Measurements from ENCODE around the gene CP.
"Not testable (repeated sequence)": the region's sequence is repeated elsewhere in the genome, so short reads cannot be mapped to it uniquely, and the experiment has no call there.

The CP gene

DNA sequence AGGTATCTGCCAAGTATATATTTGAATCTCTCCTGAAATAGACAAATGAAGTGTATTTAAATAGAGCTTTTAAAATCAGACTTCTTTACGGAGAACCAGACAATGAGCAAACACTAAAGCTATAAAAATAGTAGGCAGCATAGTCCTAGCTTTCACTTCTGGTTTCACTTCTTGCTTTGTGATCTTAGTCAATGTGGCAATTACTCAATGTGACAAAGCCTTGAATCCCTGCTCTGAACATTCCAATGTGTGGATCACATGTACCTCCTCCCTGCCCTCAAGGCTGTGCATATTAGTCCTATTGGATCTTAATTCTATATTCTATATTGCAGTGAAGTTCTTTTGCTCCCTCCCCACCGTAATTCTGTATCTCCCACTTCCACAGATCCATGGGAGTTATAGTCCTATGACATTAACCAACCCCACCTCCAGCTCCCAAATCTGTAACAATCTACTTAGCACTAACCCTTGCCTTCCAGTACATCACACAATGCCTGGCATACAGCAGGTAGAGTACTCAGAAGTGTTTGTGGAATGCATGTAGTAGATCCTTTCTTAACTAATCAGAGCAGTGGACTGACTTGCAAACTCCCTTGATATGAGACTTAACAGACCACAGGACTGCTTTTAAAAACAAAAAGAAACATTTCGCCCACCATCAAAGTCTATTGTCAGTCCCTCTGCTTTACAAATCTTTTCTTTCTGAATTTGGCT, 24.3 kb upstream of the CP start:
- no peak overlapping the region for H3K4me2 ChIP-seq (ENCODE audit: insufficient read depth, low read length, poor library complexity, severe bottlenecking)
- H3K9me3 ChIP-seq (replicated peaks in 1 of 2; ENCODE audit: control insufficient read depth in 2 of 2, insufficient read depth in 1 of 2, low read depth in 1 of 2, low read length in 2 of 2) = no peaks in the 10 kb centered on the region
- no peak overlapping the region for H4K91ac ChIP-seq (ENCODE audit: low read depth, low read length, poor library complexity)
- no peak overlapping the region for H3K18ac ChIP-seq (ENCODE audit: low read length)
- no peak overlapping the region for H2BK120ac ChIP-seq (ENCODE audit: low read depth, low read length)
- no peak overlapping the region for H3K14ac ChIP-seq (ENCODE audit: low read length)
- H3K79me1 ChIP-seq (ENCODE audit: low read depth, low read length) = no peaks in the 10 kb centered on the region
- H2BK15ac ChIP-seq (ENCODE audit: low read length) = no peak overlapping the region
- no peak overlapping the region for H3K4ac ChIP-seq (ENCODE audit: low read length)
- no peak overlapping the region for H2AK5ac ChIP-seq (ENCODE audit: low read depth, low read length)
- H3K36me3 ChIP-seq (replicated peaks in 1 of 2; ENCODE audit: control insufficient read depth in 2 of 2, insufficient read depth in 2 of 2, low read length in 2 of 2) = no peaks in the 10 kb centered on the region
- no peak overlapping the region for H3K9ac ChIP-seq (ENCODE audit: low read depth, low read length, poor library complexity)
- no peak for DNase-seq (ENCODE audit: low spot score)
- no peak overlapping the region for H4K8ac ChIP-seq (ENCODE audit: low read depth, low read length)
- no peak overlapping the region for H3K23ac ChIP-seq (ENCODE audit: low read depth, low read length, poor library complexity)
- H3K27ac ChIP-seq (replicated peaks; ENCODE audit: low read length) = no peak overlapping the region
- no CpG with 5 or more reads among the region's 3 CpGs for WGBS, 2 donors (ENCODE audit: extremely low coverage in 2 of 2, insufficient read length in 2 of 2, insufficient replicate concordance in 1 of 2)
- H3K4me3 ChIP-seq (ENCODE audit: low read length in 2 of 2) = no peak overlapping the region
- H3K27me3 ChIP-seq (ENCODE audit: control insufficient read depth in 3 of 3, insufficient read depth in 3 of 3, low read depth in 1 of 3, low read length in 3 of 3) = no peaks in the 10 kb centered on the region
- H3K4me1 ChIP-seq (ENCODE audit: control insufficient read depth in 2 of 2, insufficient read depth in 1 of 2, low read depth in 1 of 2, low read length in 2 of 2) = peaks cover 2 to 8% of the 10 kb centered on the region in 2 donors
- H2BK12ac ChIP-seq (ENCODE audit: low read length) = no peak overlapping the region
- H2AFZ ChIP-seq (ENCODE audit: low read length) = no peak overlapping the region
- no peak overlapping the region for H2BK5ac ChIP-seq (ENCODE audit: low read length)

DNA sequence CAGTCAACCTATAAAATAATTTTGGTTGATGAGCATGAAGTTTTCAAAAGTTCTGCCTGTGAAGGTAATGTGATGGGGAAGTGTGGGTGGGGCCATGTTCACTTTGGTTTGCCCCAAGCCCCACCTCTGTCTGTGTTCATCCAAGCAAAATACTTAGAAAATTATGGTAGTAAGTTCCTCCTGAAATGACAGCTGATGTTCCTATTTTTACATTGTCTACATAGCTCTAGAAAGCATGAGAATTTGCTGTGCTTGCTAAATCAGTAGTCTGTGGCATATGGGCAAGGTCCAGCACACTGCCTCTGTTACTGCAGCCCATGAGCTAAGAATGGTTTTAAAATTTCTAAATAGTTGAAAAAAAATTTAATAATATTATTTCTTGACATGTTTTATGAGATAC, 21.9 kb upstream of the CP start:
- Histone ChIP-seq H2BK5ac (ENCODE audit: low read length) (no peak overlapping the region), H3K36me3 (replicated peaks in 1 of 2; ENCODE audit: control insufficient read depth in 2 of 2, insufficient read depth in 2 of 2, low read length in 2 of 2) (no peaks in the 10 kb centered on the region), H2AK5ac (ENCODE audit: low read depth, low read length) (no peak overlapping the region), H3K23ac (ENCODE audit: low read depth, low read length, poor library complexity) (no peak overlapping the region), H3K9ac (ENCODE audit: low read depth, low read length, poor library complexity) (no peak overlapping the region), H3K14ac (ENCODE audit: low read length) (no peak overlapping the region), H3K79me1 (ENCODE audit: low read depth, low read length) (no peaks in the 10 kb centered on the region), H3K18ac (ENCODE audit: low read length) (no peak overlapping the region), H2BK12ac (ENCODE audit: low read length) (no peak overlapping the region), H3K4me3 (ENCODE audit: low read length in 2 of 2) (no peak overlapping the region), H3K9me3 (replicated peaks in 1 of 2; ENCODE audit: control insufficient read depth in 2 of 2, insufficient read depth in 1 of 2, low read depth in 1 of 2, low read length in 2 of 2) (no peaks in the 10 kb centered on the region), H4K91ac (ENCODE audit: low read depth, low read length, poor library complexity) (no peak overlapping the region), H3K27ac (replicated peaks; ENCODE audit: low read length) (no peak overlapping the region), H3K4ac (ENCODE audit: low read length) (no peak overlapping the region), H3K27me3 (ENCODE audit: control insufficient read depth in 3 of 3, insufficient read depth in 3 of 3, low read depth in 1 of 3, low read length in 3 of 3) (no peaks in the 10 kb centered on the region), H3K4me1 (ENCODE audit: control insufficient read depth in 2 of 2, insufficient read depth in 1 of 2, low read depth in 1 of 2, low read length in 2 of 2) (peaks cover 2 to 8% of the 10 kb centered on the region in 2 donors), H2BK120ac (ENCODE audit: low read depth, low read length) (no peak overlapping the region), H2BK15ac (ENCODE audit: low read length) (no peak overlapping the region), H4K8ac (ENCODE audit: low read depth, low read length) (no peak overlapping the region), H2AFZ (ENCODE audit: low read length) (no peak overlapping the region), H3K4me2 (ENCODE audit: insufficient read depth, low read length, poor library complexity, severe bottlenecking) (no peak overlapping the region)
- DNase-seq (ENCODE audit: low spot score) = no peak

DNA sequence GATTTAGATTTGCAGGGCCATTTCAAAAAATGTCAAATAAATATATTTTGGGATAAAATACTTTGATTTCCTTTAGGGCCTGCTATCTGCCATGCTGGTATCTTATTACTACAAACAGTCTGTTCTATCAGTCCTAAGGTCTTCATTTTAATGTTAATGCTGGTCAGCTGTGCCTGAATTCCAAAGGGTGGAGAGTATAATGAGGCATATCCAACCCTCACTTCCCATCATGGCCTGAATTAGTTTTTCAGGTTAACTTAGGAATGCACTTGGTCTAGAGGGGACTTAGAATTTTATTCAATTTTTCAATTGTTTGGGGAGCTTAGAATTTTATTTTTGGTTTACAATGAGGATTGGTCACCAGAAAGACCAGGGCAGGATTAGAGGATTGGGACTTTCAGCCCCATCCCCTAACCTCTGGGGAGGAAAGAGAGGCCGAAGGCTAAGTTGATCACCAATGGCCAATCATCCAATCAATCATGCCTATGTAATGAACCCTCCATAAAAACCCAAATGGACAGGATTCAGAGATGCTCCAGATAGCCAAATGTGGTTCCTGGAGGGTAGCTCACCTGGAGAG, 17.8 kb upstream of the CP start:
- Histone ChIP-seq H4K91ac (ENCODE audit: low read depth, low read length, poor library complexity) (no peak overlapping the region), H3K27ac (replicated peaks; ENCODE audit: low read length) (no peak overlapping the region), H3K4me1 (ENCODE audit: control insufficient read depth in 2 of 2, insufficient read depth in 1 of 2, low read depth in 1 of 2, low read length in 2 of 2) (peaks cover 0 to 2% of the 10 kb centered on the region in 2 donors), H3K18ac (ENCODE audit: low read length) (no peak overlapping the region), H2AK5ac (ENCODE audit: low read depth, low read length) (no peak overlapping the region), H3K23ac (ENCODE audit: low read depth, low read length, poor library complexity) (no peak overlapping the region), H3K79me1 (ENCODE audit: low read depth, low read length) (no peaks in the 10 kb centered on the region), H2BK15ac (ENCODE audit: low read length) (no peak overlapping the region), H3K14ac (ENCODE audit: low read length) (no peak overlapping the region), H2BK12ac (ENCODE audit: low read length) (no peak overlapping the region), H2BK5ac (ENCODE audit: low read length) (no peak overlapping the region), H3K4ac (ENCODE audit: low read length) (no peak overlapping the region), H4K8ac (ENCODE audit: low read depth, low read length) (no peak overlapping the region), H3K27me3 (ENCODE audit: control insufficient read depth in 3 of 3, insufficient read depth in 3 of 3, low read depth in 1 of 3, low read length in 3 of 3) (no peaks in the 10 kb centered on the region), H3K4me3 (ENCODE audit: low read length in 2 of 2) (no peak overlapping the region), H3K9ac (ENCODE audit: low read depth, low read length, poor library complexity) (no peak overlapping the region), H2BK120ac (ENCODE audit: low read depth, low read length) (no peak overlapping the region), H3K9me3 (replicated peaks in 1 of 2; ENCODE audit: control insufficient read depth in 2 of 2, insufficient read depth in 1 of 2, low read depth in 1 of 2, low read length in 2 of 2) (no peaks in the 10 kb centered on the region), H3K4me2 (ENCODE audit: insufficient read depth, low read length, poor library complexity, severe bottlenecking) (no peak overlapping the region), H3K36me3 (replicated peaks in 1 of 2; ENCODE audit: control insufficient read depth in 2 of 2, insufficient read depth in 2 of 2, low read length in 2 of 2) (no peaks in the 10 kb centered on the region), H2AFZ (ENCODE audit: low read length) (no peak overlapping the region)
- no CpG with 5 or more reads among the region's 1 CpG for WGBS, 2 donors (ENCODE audit: extremely low coverage in 2 of 2, insufficient read length in 2 of 2, insufficient replicate concordance in 1 of 2)
- DNase-seq (ENCODE audit: low spot score) = no peak

DNA sequence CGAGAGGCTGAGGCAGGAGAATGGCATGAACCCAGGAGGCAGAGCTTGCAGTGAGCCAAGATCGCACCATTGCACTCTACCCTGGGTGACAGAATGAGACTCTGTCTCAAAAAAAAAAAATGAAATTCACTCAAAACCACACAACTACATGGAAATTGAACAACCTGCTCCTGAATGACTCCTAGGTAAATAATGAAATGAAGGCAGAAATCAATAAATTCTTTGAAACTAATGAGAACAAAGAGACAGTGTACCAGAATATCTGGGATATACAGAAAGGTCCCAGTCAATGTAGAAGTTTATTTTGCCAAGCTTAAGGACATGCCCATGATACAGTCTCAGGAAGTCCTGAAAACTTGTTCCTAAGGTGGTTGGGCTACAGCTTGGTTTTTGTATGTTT, 16.6 kb upstream of the CP start:
- H2BK120ac ChIP-seq (ENCODE audit: low read depth, low read length); H3K9ac ChIP-seq (ENCODE audit: low read depth, low read length, poor library complexity); H3K4me3 ChIP-seq (ENCODE audit: low read length in 2 of 2); H3K18ac ChIP-seq (ENCODE audit: low read length); H3K79me1 ChIP-seq (ENCODE audit: low read depth, low read length); H3K14ac ChIP-seq (ENCODE audit: low read length); H4K91ac ChIP-seq (ENCODE audit: low read depth, low read length, poor library complexity); DNase-seq (ENCODE audit: low spot score); H3K4me1 ChIP-seq (ENCODE audit: control insufficient read depth in 2 of 2, insufficient read depth in 1 of 2, low read depth in 1 of 2, low read length in 2 of 2); H3K27me3 ChIP-seq (ENCODE audit: control insufficient read depth in 3 of 3, insufficient read depth in 3 of 3, low read depth in 1 of 3, low read length in 3 of 3); H4K8ac ChIP-seq (ENCODE audit: low read depth, low read length); H3K36me3 ChIP-seq (replicated peaks in 1 of 2; ENCODE audit: control insufficient read depth in 2 of 2, insufficient read depth in 2 of 2, low read length in 2 of 2); H2AFZ ChIP-seq (ENCODE audit: low read length); H2BK15ac ChIP-seq (ENCODE audit: low read length); H3K9me3 ChIP-seq (replicated peaks in 1 of 2; ENCODE audit: control insufficient read depth in 2 of 2, insufficient read depth in 1 of 2, low read depth in 1 of 2, low read length in 2 of 2); H2BK5ac ChIP-seq (ENCODE audit: low read length); H2BK12ac ChIP-seq (ENCODE audit: low read length); H3K27ac ChIP-seq (replicated peaks; ENCODE audit: low read length); H3K4me2 ChIP-seq (ENCODE audit: insufficient read depth, low read length, poor library complexity, severe bottlenecking); H3K4ac ChIP-seq (ENCODE audit: low read length); H2AK5ac ChIP-seq (ENCODE audit: low read depth, low read length); H3K23ac ChIP-seq (ENCODE audit: low read depth, low read length, poor library complexity): not testable (repeated sequence)
- WGBS, 2 donors (ENCODE audit: extremely low coverage in 2 of 2, insufficient read length in 2 of 2, insufficient replicate concordance in 1 of 2) = no CpG with 5 or more reads among the region's 2 CpGs
